CD14-positive monocyte (primary cell): Measurements from ENCODE around the gene C12orf42. TPM values are rescaled to one million over a fixed set of nuclear protein-coding genes. Genes with fewer than 3 reads are reported as not detected.
A peak's percentile ranks its signal among the peaks of the same experiment; 100 is the strongest.

Experiments
- DNase-seq, 3 donors: peaks; one replicate each; pipeline ENCODE4 v3.0.0-alpha.2; 2011 to 2022
- H2AFZ ChIP-seq: 2 replicates; pipeline ENCODE4 v1.6.0; 2012; ENCODE audit warnings: mild to moderate bottlenecking, low read depth, low read length, inconsistent platforms; ENCODE audit not compliant: insufficient read depth, poor library complexity, severe bottlenecking
- H3K27ac ChIP-seq, 2 donors: 1 replicate in 1 of 2; 2 replicates in 1 of 2; pipeline ENCODE4 v1.5.1; 2012 to 2013; ENCODE audit warnings: low read length in 2 of 2, control low read depth in 1 of 2, inconsistent platforms in 1 of 2, low read depth in 1 of 2, mild to moderate bottlenecking in 1 of 2
- H3K27me3 ChIP-seq, 2 donors: one replicate each; pipeline versions ENCODE4 v1.6.0 to v1.6.1; 2011 to 2013; ENCODE audit warnings: low read length in 2 of 2; ENCODE audit not compliant: control insufficient read depth in 2 of 2, insufficient read depth in 2 of 2
- H3K36me3 ChIP-seq, 2 donors: replicated peaks in 1 of 2; 1 replicate in 1 of 2; 2 replicates in 1 of 2; pipeline versions ENCODE4 v1.5.1 to v1.6.1; 2012 to 2013; ENCODE audit warnings: low read length in 2 of 2, control low read depth in 1 of 2, inconsistent platforms in 1 of 2, mild to moderate bottlenecking in 1 of 2; ENCODE audit not compliant: insufficient read depth in 2 of 2, control insufficient read depth in 1 of 2
- H3K4me1 ChIP-seq, 2 donors: 1 replicate in 1 of 2; 2 replicates in 1 of 2; pipeline versions ENCODE4 v1.5.1 to v1.6.1; 2012 to 2013; ENCODE audit warnings: low read length in 2 of 2, control low read depth in 1 of 2, inconsistent platforms in 1 of 2, mild to moderate bottlenecking in 1 of 2, moderate library complexity in 1 of 2; ENCODE audit not compliant: insufficient read depth in 2 of 2, control insufficient read depth in 1 of 2
- H3K4me2 ChIP-seq: replicated peaks from 2 replicates; pipeline ENCODE3; 2012; ENCODE audit warnings: low read length, moderate library complexity, mild to moderate bottlenecking; ENCODE audit not compliant: poor library complexity, severe bottlenecking; ENCODE audit errors: extremely low read depth
- H3K4me3 ChIP-seq, 3 experiments: fragments of 200-600 bp in 1 of 3; sonication (generic) in 1 of 3; replicated peaks in 1 of 3; 1 replicate in 2 of 3; 2 replicates in 1 of 3; pipeline ENCODE4 v1.5.1; 2011 to 2013; ENCODE audit warnings: low read length in 3 of 3, mild to moderate bottlenecking in 3 of 3, control low read depth in 2 of 3, low read depth in 2 of 3, inconsistent platforms in 1 of 3, moderate library complexity in 1 of 3
- H3K79me2 ChIP-seq: 2 replicates; pipeline ENCODE4 v1.6.0; 2012; ENCODE audit warnings: mild to moderate bottlenecking, control low read depth, inconsistent platforms, low read length, moderate library complexity; ENCODE audit not compliant: insufficient read depth
- H3K9ac ChIP-seq: 2 replicates; pipeline ENCODE4 v1.6.0; 2017; ENCODE audit warnings: low read length, mild to moderate bottlenecking; ENCODE audit not compliant: insufficient read depth, poor library complexity, severe bottlenecking
- H3K9me3 ChIP-seq, 2 donors: replicated peaks in 1 of 2; 1 replicate in 1 of 2; 2 replicates in 1 of 2; pipeline versions ENCODE4 v1.5.1 to v1.6.1; 2012 to 2013; ENCODE audit warnings: low read length in 2 of 2, control low read depth in 1 of 2; ENCODE audit not compliant: control insufficient read depth in 1 of 2, insufficient read depth in 1 of 2
- H4K20me1 ChIP-seq: 2 replicates; pipeline ENCODE4 v1.6.0; 2012; ENCODE audit warnings: mild to moderate bottlenecking, low read length, control low read depth, moderate library complexity; ENCODE audit not compliant: insufficient read depth
- H3K27ac Mint-ChIP-seq, 7 donors: one replicate each; pipeline ENCODE4 v1.8.0; 2020; ENCODE audit warnings: mild to moderate bottlenecking in 7 of 7, mixed read lengths in 7 of 7, moderate library complexity in 6 of 7, inconsistent platforms in 2 of 7
- H3K27me3 Mint-ChIP-seq, 3 donors: one replicate each; pipeline ENCODE4 v1.8.0; 2021 to 2022; ENCODE audit warnings: low read depth in 3 of 3, mild to moderate bottlenecking in 3 of 3, mixed read lengths in 3 of 3, moderate library complexity in 3 of 3, inconsistent platforms in 1 of 3
- H3K36me3 Mint-ChIP-seq, 2 donors: one replicate each; pipeline ENCODE4 v1.8.0; 2020; ENCODE audit warnings: mixed read lengths in 2 of 2, inconsistent platforms in 1 of 2, mild to moderate bottlenecking in 1 of 2
- H3K4me1 Mint-ChIP-seq: one replicate; pipeline ENCODE4 v1.8.0; 2020; ENCODE audit warnings: mild to moderate bottlenecking, mixed read lengths
- H3K4me3 Mint-ChIP-seq, 2 donors: one replicate each; pipeline ENCODE4 v1.8.0; 2020; ENCODE audit warnings: mild to moderate bottlenecking in 2 of 2, mixed read lengths in 2 of 2, moderate library complexity in 1 of 2
- H3K9me3 Mint-ChIP-seq, 7 donors: one replicate each; pipeline ENCODE4 v1.8.0; 2020 to 2022; ENCODE audit warnings: mixed read lengths in 7 of 7, mild to moderate bottlenecking in 6 of 7, moderate library complexity in 6 of 7, inconsistent platforms in 2 of 7
- WGBS: methylation state at CpG from one replicate; pipeline ENCODE4 v1.1.5; 2013; ENCODE audit warnings: missing lambda C conversion rate; ENCODE audit not compliant: insufficient coverage; 5-methylcytosine and 5-hydroxymethylcytosine counted together
- intact Hi-C, 2 donors: fragments of 100-400 bp; cut with micrococcal nuclease; formaldehyde crosslinking; loops; one replicate each; pipeline versions ENCODE4 v1.15.0 to v1.15.1; 2023
- polyA plus RNA-seq, 3 donors: library from polyadenylated mRNA; depleted of rRNA in 1 of 3; unstranded in 2 of 3; stranded (reverse) in 1 of 3; fragments of 300-500 nt in 2 of 3; fragments of >200 nt in 1 of 3; fragmentation: Illumina TruSeq in 2 of 3; gene quantifications; 1 replicate in 2 of 3; 2 replicates in 1 of 3; pipeline ENCODE4 v1.2.3, GENCODE V29; 2012 to 2021
- TF ChIP-seq, protein P1 (sequence below): fragments of 200-600 bp; IDR thresholded peaks from one replicate; pipeline ENCODE4 v1.8.0; 2022; ENCODE audit warnings: antibody characterized with exemption, mild to moderate bottlenecking

C12orf42 gene
- polyA plus RNA-seq, 3 donors = not detected

DNA sequence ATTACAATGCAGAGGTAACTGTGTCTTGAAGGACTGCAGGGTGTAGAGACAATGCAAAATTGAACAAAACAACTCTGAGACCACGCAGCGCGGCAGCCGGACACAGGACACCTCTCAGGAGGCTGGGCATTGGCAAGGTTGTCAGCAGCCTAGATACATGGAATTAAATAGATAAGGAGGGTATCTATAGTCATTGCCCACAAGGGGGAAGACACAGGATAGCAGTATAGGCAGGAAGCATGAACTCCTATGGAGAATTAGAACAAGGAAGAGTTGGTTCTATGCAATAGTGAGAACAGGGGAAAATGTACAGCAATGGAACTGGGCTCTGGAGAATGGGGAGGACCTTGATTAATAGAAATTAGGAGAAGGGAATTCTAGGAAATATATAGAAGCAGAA lies 164.1 kb downstream of the C12orf42 start:
- WGBS = 100% methylated on average over 4 of the region's 4 CpGs
- Mint-ChIP-seq H3K9me3 (peaks cover 0 to 2% (median 0%) of the 10 kb centered on the region in 7 donors), H3K36me3 (no peaks in the 10 kb centered on the region), H3K27me3 (peaks cover 0 to 3% (median 2%) of the 10 kb centered on the region in 3 donors), H3K4me3 (no peak overlapping the region), H3K4me1 (no peaks in the 10 kb centered on the region), H3K27ac (peak overlapping the region in 1 of 7 donors; percentile 39)
- H3K4me3 ChIP-seq = no peak overlapping the region
- no peaks in the 10 kb centered on the region for H3K79me2 ChIP-seq
- intact Hi-C loops = no loop called here
- no peaks in the 10 kb centered on the region for H3K9me3 ChIP-seq
- DNase-seq = no peak
- H3K4me1 ChIP-seq = no peaks in the 10 kb centered on the region
- H3K4me2 ChIP-seq = no peak overlapping the region
- no peaks in the 10 kb centered on the region for H3K36me3 ChIP-seq
- TF ChIP-seq, protein P1, sequence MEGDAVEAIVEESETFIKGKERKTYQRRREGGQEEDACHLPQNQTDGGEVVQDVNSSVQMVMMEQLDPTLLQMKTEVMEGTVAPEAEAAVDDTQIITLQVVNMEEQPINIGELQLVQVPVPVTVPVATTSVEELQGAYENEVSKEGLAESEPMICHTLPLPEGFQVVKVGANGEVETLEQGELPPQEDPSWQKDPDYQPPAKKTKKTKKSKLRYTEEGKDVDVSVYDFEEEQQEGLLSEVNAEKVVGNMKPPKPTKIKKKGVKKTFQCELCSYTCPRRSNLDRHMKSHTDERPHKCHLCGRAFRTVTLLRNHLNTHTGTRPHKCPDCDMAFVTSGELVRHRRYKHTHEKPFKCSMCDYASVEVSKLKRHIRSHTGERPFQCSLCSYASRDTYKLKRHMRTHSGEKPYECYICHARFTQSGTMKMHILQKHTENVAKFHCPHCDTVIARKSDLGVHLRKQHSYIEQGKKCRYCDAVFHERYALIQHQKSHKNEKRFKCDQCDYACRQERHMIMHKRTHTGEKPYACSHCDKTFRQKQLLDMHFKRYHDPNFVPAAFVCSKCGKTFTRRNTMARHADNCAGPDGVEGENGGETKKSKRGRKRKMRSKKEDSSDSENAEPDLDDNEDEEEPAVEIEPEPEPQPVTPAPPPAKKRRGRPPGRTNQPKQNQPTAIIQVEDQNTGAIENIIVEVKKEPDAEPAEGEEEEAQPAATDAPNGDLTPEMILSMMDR = no peak
- H3K27ac ChIP-seq = no peak overlapping the region
- no peak overlapping the region for H2AFZ ChIP-seq
- H4K20me1 ChIP-seq = no peaks in the 10 kb centered on the region
- H3K27me3 ChIP-seq = no peaks in the 10 kb centered on the region
- H3K9ac ChIP-seq = no peak overlapping the region

DNA sequence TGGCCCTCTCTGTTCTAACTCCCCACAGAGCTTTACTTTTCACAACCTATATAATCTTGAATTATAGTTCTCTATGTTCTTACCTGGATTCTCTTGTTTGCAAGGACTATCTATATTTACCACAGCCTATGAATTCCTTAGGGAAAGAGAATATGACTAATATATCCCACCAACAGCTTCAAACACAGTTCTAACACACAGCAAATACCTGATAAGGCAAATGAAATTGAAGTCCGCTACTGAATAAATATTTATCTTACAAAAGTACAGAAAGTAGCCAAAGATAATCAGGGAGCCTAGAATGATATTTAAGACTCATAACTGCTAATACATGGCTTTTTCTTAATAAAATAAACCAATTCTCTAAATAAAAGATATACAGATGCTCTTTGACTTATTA lies 165.1 kb downstream of the C12orf42 start:
- Histone ChIP-seq H3K4me2 (no peak overlapping the region), H3K4me1 (no peaks in the 10 kb centered on the region), H3K27ac (no peak overlapping the region), H3K4me3 (no peak overlapping the region), H3K9me3 (no peaks in the 10 kb centered on the region), H3K9ac (no peak overlapping the region), H3K27me3 (no peaks in the 10 kb centered on the region), H3K79me2 (no peaks in the 10 kb centered on the region), H2AFZ (no peak overlapping the region), H4K20me1 (no peaks in the 10 kb centered on the region), H3K36me3 (no peaks in the 10 kb centered on the region)
- Mint-ChIP-seq H3K27me3 (peaks cover 0 to 3% (median 2%) of the 10 kb centered on the region in 3 donors), H3K4me1 (no peaks in the 10 kb centered on the region), H3K4me3 (no peak overlapping the region), H3K9me3 (peaks cover 0 to 2% (median 0%) of the 10 kb centered on the region in 7 donors), H3K27ac (no peak overlapping the region), H3K36me3 (no peaks in the 10 kb centered on the region)
- TF ChIP-seq, protein P1 = no peak
- WGBS = no CpG with 5 or more reads among the region's 1 CpG
- no peak for DNase-seq
- intact Hi-C loops = no loop called here
